ENCODE results near the gene DGAT2L6. TPM values are rescaled to one million over a fixed set of nuclear protein-coding genes. Genes with fewer than 3 reads are reported as not detected.

The DGAT2L6 gene
- total RNA-seq, 2 experiments from 2014 or later, result not detected

- Histone ChIP-seq H3K27ac (ENCODE audit: low read depth, low read length, poor library complexity, severe bottlenecking) (no peak overlapping the region), H3K36me3 (ENCODE audit: insufficient read depth, low read length) (peaks cover 17% of the 10 kb centered on the region), H3K9me3 (ENCODE audit: low read length) (no peaks in the 10 kb centered on the region), H3K4me1 (ENCODE audit: insufficient read depth, low read length, poor library complexity, severe bottlenecking) (no peaks in the 10 kb centered on the region), H4K20me1 (ENCODE audit: insufficient read depth, low read length) (no peaks in the 10 kb centered on the region), H3K9me2 (ENCODE audit: insufficient read depth, low read length) (no peaks in the 10 kb centered on the region), H3K4me2 (ENCODE audit: low read length) (no peak overlapping the region), H3K4me3 (ENCODE audit: low read depth, low read length, poor library complexity, severe bottlenecking) (no peak overlapping the region), H3K79me2 (ENCODE audit: insufficient read depth, low read depth, low read length) (no peaks in the 10 kb centered on the region), H2AFZ (ENCODE audit: low read length) (no peak overlapping the region)
- ChIA-PET POLR2A (interaction anchor here (0.5 to 1.1 kb wide), 2 partner anchors 30 to 35 kb away, joined by 3 to 5 read pairs; partner anchors contain the start of gene IGBP1), CTCF (ENCODE audit: unreplicated experiment) (no interaction called here)
- peak; percentile 1 for DNase-seq (ENCODE audit: low spot score)
- intact Hi-C loops (cut with micrococcal nuclease; ENCODE audit: unreplicated experiment), result no loop called here
- TF ChIP-seq EZH2phosphoT487 (IDR thresholded peaks at IDR 0.05; ENCODE audit: borderline replicate concordance, low read depth, low read length), result no peak
- TF ChIP-seq CTCF (conservative IDR thresholded peaks at IDR 0.05; ENCODE audit: low read length), result no peak
- no TSS peak for BruUV-seq (replicated peaks)
Observed at GRCh38 chrX:70168238-70169188, 8.8 kb upstream of the DGAT2L6 start.

GRCh38 chrX:70169281-70169680, 8.0 kb upstream of the DGAT2L6 start:
- Histone ChIP-seq H3K79me2 (ENCODE audit: insufficient read depth, low read depth, low read length) (no peaks in the 10 kb centered on the region), H3K27ac (ENCODE audit: low read depth, low read length, poor library complexity, severe bottlenecking) (no peak overlapping the region), H2AFZ (ENCODE audit: low read length) (no peak overlapping the region), H4K20me1 (ENCODE audit: insufficient read depth, low read length) (no peaks in the 10 kb centered on the region), H3K4me1 (ENCODE audit: insufficient read depth, low read length, poor library complexity, severe bottlenecking) (no peaks in the 10 kb centered on the region), H3K9me3 (ENCODE audit: low read length) (no peaks in the 10 kb centered on the region), H3K36me3 (ENCODE audit: insufficient read depth, low read length) (peaks cover 17% of the 10 kb centered on the region), H3K9me2 (ENCODE audit: insufficient read depth, low read length) (no peaks in the 10 kb centered on the region), H3K4me2 (ENCODE audit: low read length) (no peak overlapping the region), H3K4me3 (ENCODE audit: low read depth, low read length, poor library complexity, severe bottlenecking) (no peak overlapping the region)
- ChIA-PET POLR2A (interaction anchor here (0.5 kb wide), 1 partner anchor 31 kb away, joined by 5 read pairs; no protein-coding TSS in a partner anchor), CTCF (ENCODE audit: unreplicated experiment) (no interaction called here)
- intact Hi-C loops (cut with micrococcal nuclease; ENCODE audit: unreplicated experiment), result no loop called here
- no TSS peak for BruUV-seq (replicated peaks)
- TF ChIP-seq EZH2phosphoT487 (IDR thresholded peaks at IDR 0.05; ENCODE audit: borderline replicate concordance, low read depth, low read length) (no peak), CTCF (conservative IDR thresholded peaks at IDR 0.05; ENCODE audit: low read length) (no peak)
- DNase-seq (ENCODE audit: low spot score), result no peak

GRCh38 chrX:70171624-70172023, 5.7 kb upstream of the DGAT2L6 start:
- no peaks in the 10 kb centered on the region for H3K79me2 ChIP-seq (ENCODE audit: insufficient read depth, low read depth, low read length)
- H4K20me1 ChIP-seq (ENCODE audit: insufficient read depth, low read length), result no peaks in the 10 kb centered on the region
- no peak overlapping the region for H3K4me3 ChIP-seq (ENCODE audit: low read depth, low read length, poor library complexity, severe bottlenecking)
- no peaks in the 10 kb centered on the region for H3K9me2 ChIP-seq (ENCODE audit: insufficient read depth, low read length)
- H3K4me1 ChIP-seq (ENCODE audit: insufficient read depth, low read length, poor library complexity, severe bottlenecking), result no peaks in the 10 kb centered on the region
- H3K9me3 ChIP-seq (ENCODE audit: low read length), result no peaks in the 10 kb centered on the region
- BruUV-seq (replicated peaks), result no TSS peak
- ChIA-PET POLR2A (no interaction called here), CTCF (ENCODE audit: unreplicated experiment) (no interaction called here)
- H3K4me2 ChIP-seq (ENCODE audit: low read length), result no peak overlapping the region
- intact Hi-C loops (cut with micrococcal nuclease; ENCODE audit: unreplicated experiment), result no loop called here
- H3K27ac ChIP-seq (ENCODE audit: low read depth, low read length, poor library complexity, severe bottlenecking), result no peak overlapping the region
- H3K36me3 ChIP-seq (ENCODE audit: insufficient read depth, low read length), result 0 out of 2 replicates have a peak, but pooled peaks cover 5% of the 10 kb centered on the region
- H2AFZ ChIP-seq (ENCODE audit: low read length), result no peak overlapping the region
- no peak for TF ChIP-seq EZH2phosphoT487 (IDR thresholded peaks at IDR 0.05; ENCODE audit: borderline replicate concordance, low read depth, low read length)
- no peak for TF ChIP-seq CTCF (conservative IDR thresholded peaks at IDR 0.05; ENCODE audit: low read length)
- DNase-seq (ENCODE audit: low spot score), result no peak
